ENCODE results near the gene MAN1A1. TPM values are rescaled to one million over a fixed set of nuclear protein-coding genes. Genes with fewer than 3 reads are reported as not detected.

MAN1A1 gene
- total and polyA plus RNA-seq, 10 donors: 6.0 to 148 (median 93.5) TPM

DNA sequence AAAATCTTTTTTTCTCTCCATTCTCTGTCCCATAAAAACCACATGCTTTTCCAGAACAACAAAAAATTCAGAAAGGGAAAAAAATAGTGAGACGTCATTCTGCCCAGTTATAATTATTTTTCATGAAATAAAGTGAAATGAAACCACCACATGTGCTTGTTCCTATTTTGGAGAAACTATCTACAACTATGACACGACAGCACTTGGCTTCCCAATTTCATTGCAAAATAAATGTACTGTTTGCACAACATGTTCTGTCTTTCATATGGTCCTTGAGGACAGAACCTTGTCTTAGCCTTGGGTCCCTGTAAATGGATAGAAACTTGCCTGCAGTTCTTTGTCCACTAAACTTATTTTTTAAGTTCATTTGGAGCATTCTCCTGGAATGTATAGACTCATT is 5.6 kb upstream of the MAN1A1 start:
- TF ChIP-seq POLR2A (IDR thresholded peaks at IDR 0.05): no peak
- peak in 1 of 3 donors; percentile 15 for TF ChIP-seq POLR2AphosphoS5 (IDR thresholded peaks at IDR 0.05)
- no peaks in the 10 kb centered on the region for H3K36me3 ChIP-seq
- H3K27me3 ChIP-seq (replicated peaks in 1 of 7): no peaks in the 10 kb centered on the region
- peaks cover 6 to 72% (median 43%) of the 10 kb centered on the region in 6 donors for H3K4me1 ChIP-seq
- H3K9me3 ChIP-seq: no peaks in the 10 kb centered on the region
- peak overlapping the region in 4 of 8 donors; percentile 37 to 56 (median 54) for H3K27ac ChIP-seq
- H3K4me3 ChIP-seq: no peak overlapping the region
- DNase-seq: no peak
- intact Hi-C loops (cut with DNase I; ENCODE audit: low total_unique reads): no loop called here
- WGBS, 5 donors: 28 to 54% (median 45%) methylated on average over 2 of the region's 2 CpGs

DNA sequence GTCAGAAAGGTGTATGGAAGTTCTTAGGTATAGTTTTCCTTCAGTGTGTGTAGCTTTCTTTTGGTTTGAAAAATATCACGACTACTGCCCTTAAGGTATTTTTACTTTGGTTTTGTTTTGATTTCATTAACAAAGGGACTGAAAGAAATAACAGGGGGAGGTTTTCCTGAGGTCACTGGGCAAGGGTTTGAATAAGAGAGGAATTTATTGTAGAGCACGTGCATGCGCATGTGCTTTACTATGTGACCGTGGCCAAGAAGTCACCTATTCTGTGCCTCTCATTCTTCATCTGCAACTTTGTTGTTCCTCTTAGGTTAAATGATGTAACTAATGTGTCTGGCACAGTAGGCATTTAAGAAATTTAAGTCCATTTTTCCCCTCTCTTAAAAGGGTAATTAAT is 4.1 kb upstream of the MAN1A1 start:
- DNase-seq: no peak
- Histone ChIP-seq H3K36me3 (no peaks in the 10 kb centered on the region), H3K27me3 (replicated peaks in 1 of 7) (no peaks in the 10 kb centered on the region), H3K4me1 (peaks cover 3 to 58% (median 36%) of the 10 kb centered on the region in 6 donors), H3K27ac (peak overlapping the region in 2 of 8 donors; percentile 54 to 56), H3K4me3 (no peak overlapping the region), H3K9me3 (no peaks in the 10 kb centered on the region)
- TF ChIP-seq POLR2A (IDR thresholded peaks at IDR 0.05) (no peak), POLR2AphosphoS5 (IDR thresholded peaks at IDR 0.05) (no peak)
- TF ChIP-seq, protein P1, sequence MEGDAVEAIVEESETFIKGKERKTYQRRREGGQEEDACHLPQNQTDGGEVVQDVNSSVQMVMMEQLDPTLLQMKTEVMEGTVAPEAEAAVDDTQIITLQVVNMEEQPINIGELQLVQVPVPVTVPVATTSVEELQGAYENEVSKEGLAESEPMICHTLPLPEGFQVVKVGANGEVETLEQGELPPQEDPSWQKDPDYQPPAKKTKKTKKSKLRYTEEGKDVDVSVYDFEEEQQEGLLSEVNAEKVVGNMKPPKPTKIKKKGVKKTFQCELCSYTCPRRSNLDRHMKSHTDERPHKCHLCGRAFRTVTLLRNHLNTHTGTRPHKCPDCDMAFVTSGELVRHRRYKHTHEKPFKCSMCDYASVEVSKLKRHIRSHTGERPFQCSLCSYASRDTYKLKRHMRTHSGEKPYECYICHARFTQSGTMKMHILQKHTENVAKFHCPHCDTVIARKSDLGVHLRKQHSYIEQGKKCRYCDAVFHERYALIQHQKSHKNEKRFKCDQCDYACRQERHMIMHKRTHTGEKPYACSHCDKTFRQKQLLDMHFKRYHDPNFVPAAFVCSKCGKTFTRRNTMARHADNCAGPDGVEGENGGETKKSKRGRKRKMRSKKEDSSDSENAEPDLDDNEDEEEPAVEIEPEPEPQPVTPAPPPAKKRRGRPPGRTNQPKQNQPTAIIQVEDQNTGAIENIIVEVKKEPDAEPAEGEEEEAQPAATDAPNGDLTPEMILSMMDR (IDR thresholded peaks at IDR 0.05 in 8 of 11, conservative IDR thresholded peaks at IDR 0.05 in 3 of 11): no peak
- 55 to 66% (median 61%) methylated on average over 4 of the region's 4 CpGs for WGBS, 5 donors
- intact Hi-C loops (cut with DNase I; ENCODE audit: low total_unique reads): no loop called here

DNA sequence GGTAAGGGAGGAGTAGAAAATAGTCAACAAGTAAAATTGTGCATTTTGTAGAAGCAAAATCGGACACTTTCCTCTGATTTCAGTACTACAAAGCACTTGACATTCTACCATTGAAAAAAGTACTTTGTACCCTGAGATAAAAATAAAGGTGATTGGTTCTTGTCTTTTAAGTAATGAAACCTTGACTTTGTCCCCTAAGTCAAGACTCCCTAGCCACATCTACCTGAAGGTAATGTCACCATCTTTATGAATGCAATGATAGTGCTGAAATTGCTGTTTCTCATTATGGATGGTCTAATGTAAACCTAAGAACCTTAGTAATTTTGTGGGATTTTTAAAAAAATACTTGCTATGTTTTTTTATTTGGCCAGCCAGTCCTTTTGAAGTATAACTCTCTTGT is 2.4 kb upstream of the MAN1A1 start:
- intact Hi-C loops (cut with DNase I; ENCODE audit: low total_unique reads): no loop called here

DNA sequence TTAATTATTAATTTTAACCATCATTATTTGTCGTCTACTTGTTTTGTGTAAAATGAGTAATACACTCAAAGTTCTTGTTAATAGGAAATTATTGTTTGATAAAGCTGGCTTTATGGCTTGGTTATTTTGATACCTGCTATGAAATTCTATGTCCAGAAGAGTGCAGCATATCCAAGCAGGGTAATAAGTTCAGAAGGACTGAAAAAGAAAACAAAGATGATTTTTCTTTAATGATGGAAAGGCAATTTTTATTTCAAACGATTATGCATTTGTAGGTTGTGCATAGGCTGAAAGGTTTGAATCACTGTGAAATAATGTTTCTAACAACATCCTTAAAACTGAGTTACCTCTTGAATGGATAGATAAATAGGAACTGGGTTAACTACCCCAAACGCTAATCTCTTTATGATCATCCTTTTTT is 1.4 kb upstream of the MAN1A1 start:
- intact Hi-C loops (cut with DNase I; ENCODE audit: low total_unique reads): no loop called here
- no peak for DNase-seq

More for the DNA sequence above, 2.4 kb upstream of the MAN1A1 start:
- Histone ChIP-seq H3K36me3 (no peaks in the 10 kb centered on the region), H3K27me3 (replicated peaks in 1 of 7) (no peaks in the 10 kb centered on the region), H3K4me3 (no peak overlapping the region), H3K9me3 (no peaks in the 10 kb centered on the region), H3K27ac (peak overlapping the region in 1 of 8 donors; percentile 98), H3K4me1 (peaks cover 5 to 72% (median 47%) of the 10 kb centered on the region in 6 donors)
- no peak for TF ChIP-seq POLR2AphosphoS5 (IDR thresholded peaks at IDR 0.05)
- TF ChIP-seq, protein P1 (IDR thresholded peaks at IDR 0.05 in 8 of 11, conservative IDR thresholded peaks at IDR 0.05 in 3 of 11): no peak
- TF ChIP-seq POLR2A (IDR thresholded peaks at IDR 0.05): no peak
- 67 to 81% (median 78%) methylated on average over 1 of the region's 1 CpG for WGBS, 5 donors
- no peak for DNase-seq

More for the DNA sequence above, 1.4 kb upstream of the MAN1A1 start:
- H3K4me1 ChIP-seq: peaks cover 16 to 81% (median 57%) of the 10 kb centered on the region in 6 donors
- H3K9me3 ChIP-seq: no peaks in the 10 kb centered on the region
- H3K4me3 ChIP-seq: peak overlapping the region; percentile 78 to 93 (median 88)
- peak overlapping the region; percentile 93 to 98 (median 98) for H3K27ac ChIP-seq
- WGBS, 5 donors: 9 to 19% (median 12%) methylated on average over 3 of the region's 3 CpGs
- no peaks in the 10 kb centered on the region for H3K36me3 ChIP-seq
- no peak for TF ChIP-seq POLR2A (IDR thresholded peaks at IDR 0.05)
- TF ChIP-seq, protein P1 (IDR thresholded peaks at IDR 0.05 in 8 of 11, conservative IDR thresholded peaks at IDR 0.05 in 3 of 11): peak in 7 of 11 experiments; percentile 38 to 59 (median 49)
- TF ChIP-seq POLR2AphosphoS5 (IDR thresholded peaks at IDR 0.05): no peak
- no peaks in the 10 kb centered on the region for H3K27me3 ChIP-seq (replicated peaks in 1 of 7)

Measured in spleen (tissue), 11 donors.